ENCODE data around the gene GAS7.

Gene GAS7

GRCh38 chr17:10082795-10083194, 115.6 kb downstream of the GAS7 start:
- no peak for TF ChIP-seq CTCF (IDR thresholded peaks at IDR 0.05; ENCODE audit: low read depth, low read length)
- no peak overlapping the region for H3K27ac ChIP-seq

GRCh38 chr17:10081571-10082169, 116.7 kb downstream of the GAS7 start:
- DNase-seq = no peak
- Histone ChIP-seq H3K4me3 (ENCODE audit: low read depth, low read length) (no peak overlapping the region), H3K27me3 (ENCODE audit: insufficient read depth, low read depth, severe bottlenecking) (no peaks in the 10 kb centered on the region), H3K36me3 (no peaks in the 10 kb centered on the region), H3K27ac (no peak overlapping the region), H3K9me3 (ENCODE audit: severe bottlenecking) (peaks cover 4% of the 10 kb centered on the region)
- no peak for TF ChIP-seq CTCF (IDR thresholded peaks at IDR 0.05; ENCODE audit: low read depth, low read length)

More at GRCh38 chr17:10082795-10083194, 115.6 kb downstream of the GAS7 start:
- Histone ChIP-seq H3K36me3 (no peaks in the 10 kb centered on the region), H3K4me3 (ENCODE audit: low read depth, low read length) (no peak overlapping the region), H3K9me3 (ENCODE audit: severe bottlenecking) (peaks cover 4% of the 10 kb centered on the region), H3K27me3 (ENCODE audit: insufficient read depth, low read depth, severe bottlenecking) (no peaks in the 10 kb centered on the region)
- no peak for DNase-seq

GRCh38 chr17:10077561-10078299, 120.7 kb downstream of the GAS7 start:
- Histone ChIP-seq H3K36me3 (no peaks in the 10 kb centered on the region), H3K9me3 (ENCODE audit: severe bottlenecking) (no peaks in the 10 kb centered on the region), H3K4me3 (ENCODE audit: low read depth, low read length) (no peak overlapping the region), H3K27ac (no peak overlapping the region), H3K27me3 (ENCODE audit: insufficient read depth, low read depth, severe bottlenecking) (no peaks in the 10 kb centered on the region)
- DNase-seq = no peak
- TF ChIP-seq CTCF (IDR thresholded peaks at IDR 0.05; ENCODE audit: low read depth, low read length) = no peak

GRCh38 chr17:10075919-10076318, 122.5 kb downstream of the GAS7 start:
- no peak for DNase-seq
- Histone ChIP-seq H3K4me3 (ENCODE audit: low read depth, low read length) (no peak overlapping the region), H3K36me3 (no peaks in the 10 kb centered on the region), H3K27me3 (ENCODE audit: insufficient read depth, low read depth, severe bottlenecking) (no peaks in the 10 kb centered on the region), H3K27ac (no peak overlapping the region), H3K9me3 (ENCODE audit: severe bottlenecking) (no peaks in the 10 kb centered on the region)
- no peak for TF ChIP-seq CTCF (IDR thresholded peaks at IDR 0.05; ENCODE audit: low read depth, low read length)

- no peak for DNase-seq
- TF ChIP-seq CTCF (IDR thresholded peaks at IDR 0.05; ENCODE audit: low read depth, low read length) = no peak
- no peaks in the 10 kb centered on the region for H3K36me3 ChIP-seq
- no peaks in the 10 kb centered on the region for H3K27me3 ChIP-seq (ENCODE audit: insufficient read depth, low read depth, severe bottlenecking)
- H3K4me3 ChIP-seq (ENCODE audit: low read depth, low read length) = no peak overlapping the region
- no peak overlapping the region for H3K27ac ChIP-seq
- no peaks in the 10 kb centered on the region for H3K9me3 ChIP-seq (ENCODE audit: severe bottlenecking)
Observed at GRCh38 chr17:10073941-10074340, 124.5 kb downstream of the GAS7 start.
